ENCODE results near the gene ANKS1B.

DNA sequence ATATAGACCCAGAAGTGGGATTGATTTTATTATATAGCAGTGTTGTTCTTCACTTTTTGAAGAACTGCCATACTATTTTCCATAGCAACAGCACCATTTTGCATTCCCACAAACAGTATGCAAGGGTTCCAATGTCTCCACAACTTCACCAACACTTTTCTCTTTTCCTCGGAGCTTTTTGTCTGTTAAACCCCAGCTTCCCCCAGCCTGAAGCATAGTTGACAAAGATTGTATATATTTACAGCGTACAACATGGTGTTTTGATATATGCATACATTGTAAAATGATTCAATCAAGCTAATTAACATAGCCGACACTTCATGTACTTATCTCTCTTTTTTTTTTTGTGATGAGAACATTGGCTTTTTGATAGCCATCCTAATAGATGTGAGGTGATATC lies 982.6 kb downstream of the ANKS1B start:
- TF ChIP-seq, protein P1, sequence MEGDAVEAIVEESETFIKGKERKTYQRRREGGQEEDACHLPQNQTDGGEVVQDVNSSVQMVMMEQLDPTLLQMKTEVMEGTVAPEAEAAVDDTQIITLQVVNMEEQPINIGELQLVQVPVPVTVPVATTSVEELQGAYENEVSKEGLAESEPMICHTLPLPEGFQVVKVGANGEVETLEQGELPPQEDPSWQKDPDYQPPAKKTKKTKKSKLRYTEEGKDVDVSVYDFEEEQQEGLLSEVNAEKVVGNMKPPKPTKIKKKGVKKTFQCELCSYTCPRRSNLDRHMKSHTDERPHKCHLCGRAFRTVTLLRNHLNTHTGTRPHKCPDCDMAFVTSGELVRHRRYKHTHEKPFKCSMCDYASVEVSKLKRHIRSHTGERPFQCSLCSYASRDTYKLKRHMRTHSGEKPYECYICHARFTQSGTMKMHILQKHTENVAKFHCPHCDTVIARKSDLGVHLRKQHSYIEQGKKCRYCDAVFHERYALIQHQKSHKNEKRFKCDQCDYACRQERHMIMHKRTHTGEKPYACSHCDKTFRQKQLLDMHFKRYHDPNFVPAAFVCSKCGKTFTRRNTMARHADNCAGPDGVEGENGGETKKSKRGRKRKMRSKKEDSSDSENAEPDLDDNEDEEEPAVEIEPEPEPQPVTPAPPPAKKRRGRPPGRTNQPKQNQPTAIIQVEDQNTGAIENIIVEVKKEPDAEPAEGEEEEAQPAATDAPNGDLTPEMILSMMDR (IDR thresholded peaks at IDR 0.05) = no peak
- TF ChIP-seq POLR2A (IDR thresholded peaks at IDR 0.05) = no peak
